ENCODE results near the gene VPS8.

Gene VPS8

GRCh38 chr3:185069037-185070030 is 257.4 kb downstream of the VPS8 start:
- no peak for TF ChIP-seq FOXM1 (IDR thresholded peaks at IDR 0.05; ENCODE audit: borderline replicate concordance, low read depth)
- TF ChIP-seq TCF12 (IDR thresholded peaks at IDR 0.05; ENCODE audit: low read depth) = no peak
- TF ChIP-seq TEAD4 (IDR thresholded peaks at IDR 0.05) = no peak
- TF ChIP-seq CEBPB (IDR thresholded peaks at IDR 0.05) = no peak
- no peak for TF ChIP-seq REST (IDR thresholded peaks at IDR 0.05; ENCODE audit: low read depth)
- TF ChIP-seq NFIC (IDR thresholded peaks at IDR 0.05) = no peak
- TF ChIP-seq EP300 (IDR thresholded peaks at IDR 0.05; ENCODE audit: borderline replicate concordance) = no peak
- no peak for TF ChIP-seq ZBTB7A (IDR thresholded peaks at IDR 0.05; ENCODE audit: low read depth)
- no peak for TF ChIP-seq MAX (IDR thresholded peaks at IDR 0.05)
- TF ChIP-seq USF1 (IDR thresholded peaks at IDR 0.05) = no peak
- TF ChIP-seq TAF1 (IDR thresholded peaks at IDR 0.05; ENCODE audit: low read depth) = no peak
- no peak for TF ChIP-seq RAD21 (IDR thresholded peaks at IDR 0.05; ENCODE audit: low read depth)
- TF ChIP-seq YY1 (IDR thresholded peaks at IDR 0.05; ENCODE audit: low read depth) = no peak
- TF ChIP-seq EGR1 (IDR thresholded peaks at IDR 0.05) = no peak
- no peak for TF ChIP-seq CREB1 (IDR thresholded peaks at IDR 0.05; ENCODE audit: low read depth)

GRCh38 chr3:185070491-185071286 is 258.7 kb downstream of the VPS8 start:
- TF ChIP-seq REST (IDR thresholded peaks at IDR 0.05; ENCODE audit: low read depth) (no peak), RAD21 (IDR thresholded peaks at IDR 0.05; ENCODE audit: low read depth) (peak; percentile 33; the same call in 1 of the 2 replicates)

GRCh38 chr3:185071287-185071800 is 259.4 kb downstream of the VPS8 start:
- TF ChIP-seq FOXM1 (IDR thresholded peaks at IDR 0.05; ENCODE audit: borderline replicate concordance, low read depth) (no peak), CEBPB (IDR thresholded peaks at IDR 0.05) (no peak), TEAD4 (IDR thresholded peaks at IDR 0.05) (no peak), TAF1 (IDR thresholded peaks at IDR 0.05; ENCODE audit: low read depth) (no peak), YY1 (IDR thresholded peaks at IDR 0.05; ENCODE audit: low read depth) (no peak), RAD21 (IDR thresholded peaks at IDR 0.05; ENCODE audit: low read depth) (peak; percentile 3; the same call in 1 of the 2 replicates), ZBTB7A (IDR thresholded peaks at IDR 0.05; ENCODE audit: low read depth) (no peak)

- TF ChIP-seq ZBTB7A (IDR thresholded peaks at IDR 0.05; ENCODE audit: low read depth) (no peak), TAF1 (IDR thresholded peaks at IDR 0.05; ENCODE audit: low read depth) (no peak), NFIC (IDR thresholded peaks at IDR 0.05) (no peak), EP300 (IDR thresholded peaks at IDR 0.05; ENCODE audit: borderline replicate concordance) (no peak)
These were observed 263.6 kb downstream of the VPS8 start for GRCh38 chr3:185075547-185075946.

- TF ChIP-seq EGR1 (IDR thresholded peaks at IDR 0.05) (no peak), MAX (IDR thresholded peaks at IDR 0.05) (no peak), RAD21 (IDR thresholded peaks at IDR 0.05; ENCODE audit: low read depth) (no peak), ZBTB7A (IDR thresholded peaks at IDR 0.05; ENCODE audit: low read depth) (no peak), TAF1 (IDR thresholded peaks at IDR 0.05; ENCODE audit: low read depth) (no peak), YY1 (IDR thresholded peaks at IDR 0.05; ENCODE audit: low read depth) (no peak), CEBPB (IDR thresholded peaks at IDR 0.05) (no peak), REST (IDR thresholded peaks at IDR 0.05; ENCODE audit: low read depth) (no peak), EP300 (IDR thresholded peaks at IDR 0.05; ENCODE audit: borderline replicate concordance) (no peak), FOXM1 (IDR thresholded peaks at IDR 0.05; ENCODE audit: borderline replicate concordance, low read depth) (no peak)
These were observed 264.3 kb downstream of the VPS8 start for GRCh38 chr3:185076219-185076618.
